HG03097 (cell line): ENCODE results near the gene ANKRD1.

Source experiments
- ATAC-seq: cut with Tn5 transposase; IDR thresholded peaks from one replicate; pipeline ENCODE4 v1.9.1; 2021; ENCODE audit not compliant: unreplicated experiment, low FRiP score

Gene ANKRD1

GRCh38 chr10:90936276-90936659 is 15.4 kb upstream of the ANKRD1 start:
- no peak for ATAC-seq

- ATAC-seq: no peak
Measured at GRCh38 chr10:90935581-90936275, 14.8 kb upstream of the ANKRD1 start.

- no peak for ATAC-seq
Measured at GRCh38 chr10:90930971-90931871, 10.3 kb upstream of the ANKRD1 start.

GRCh38 chr10:90930070-90930837 is 9.4 kb upstream of the ANKRD1 start:
- ATAC-seq: no peak

GRCh38 chr10:90929179-90929578 is 8.3 kb upstream of the ANKRD1 start:
- ATAC-seq: no peak

GRCh38 chr10:90927293-90927692 is 6.4 kb upstream of the ANKRD1 start:
- ATAC-seq: no peak

GRCh38 chr10:90925079-90926029 is 4.5 kb upstream of the ANKRD1 start:
- no peak for ATAC-seq

- ATAC-seq: no peak
Measured at GRCh38 chr10:90924552-90924951, 3.7 kb upstream of the ANKRD1 start.

DNA sequence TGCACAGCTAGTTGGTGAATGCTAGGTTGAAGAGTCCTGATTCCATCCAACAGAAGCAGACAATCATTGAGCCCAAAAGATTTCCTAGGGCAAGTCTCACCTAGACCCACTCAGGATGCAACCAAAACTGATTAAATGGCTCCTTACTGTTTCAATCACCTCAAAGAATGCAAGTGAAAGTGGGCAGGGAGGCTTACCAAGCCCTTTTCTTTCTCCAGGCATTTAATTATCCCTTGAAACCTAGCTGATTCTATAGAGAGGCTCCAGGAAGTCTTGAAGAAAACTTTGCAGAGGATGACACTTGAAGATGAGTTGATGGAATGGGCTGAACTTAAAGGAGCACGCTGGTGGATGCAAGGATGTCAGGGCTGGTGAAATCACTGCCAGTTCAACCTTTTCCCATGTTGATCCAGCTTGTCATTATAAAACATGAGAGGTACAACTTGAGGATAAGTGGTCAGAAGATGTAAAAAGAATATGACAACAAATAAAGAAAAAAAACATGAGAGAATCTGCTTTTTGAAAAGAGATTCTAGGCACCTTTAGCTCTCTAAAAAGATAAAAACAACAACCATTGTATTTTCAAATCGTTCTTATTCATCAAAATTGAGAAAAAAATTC is 2.3 kb upstream of the ANKRD1 start:
- ATAC-seq: no peak

DNA sequence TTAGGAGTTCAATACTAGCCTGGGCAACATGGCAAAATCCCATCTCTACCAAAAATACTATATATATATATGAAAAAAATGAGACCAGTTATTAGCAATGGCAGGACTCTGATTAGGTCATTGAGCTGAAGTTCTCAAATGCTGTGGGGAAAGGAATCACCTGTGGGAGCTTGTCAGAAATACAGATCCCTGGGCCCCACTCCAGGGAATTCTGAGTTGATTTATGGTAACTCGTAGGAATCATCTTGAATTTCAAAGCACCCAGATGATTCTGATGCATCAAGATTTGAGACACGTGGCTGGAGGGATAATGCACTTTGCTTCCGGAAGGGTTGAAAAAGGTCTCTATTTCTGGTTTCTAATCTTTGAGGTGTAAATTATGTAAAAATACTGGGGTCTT is 1.0 kb upstream of the ANKRD1 start:
- ATAC-seq: no peak

DNA sequence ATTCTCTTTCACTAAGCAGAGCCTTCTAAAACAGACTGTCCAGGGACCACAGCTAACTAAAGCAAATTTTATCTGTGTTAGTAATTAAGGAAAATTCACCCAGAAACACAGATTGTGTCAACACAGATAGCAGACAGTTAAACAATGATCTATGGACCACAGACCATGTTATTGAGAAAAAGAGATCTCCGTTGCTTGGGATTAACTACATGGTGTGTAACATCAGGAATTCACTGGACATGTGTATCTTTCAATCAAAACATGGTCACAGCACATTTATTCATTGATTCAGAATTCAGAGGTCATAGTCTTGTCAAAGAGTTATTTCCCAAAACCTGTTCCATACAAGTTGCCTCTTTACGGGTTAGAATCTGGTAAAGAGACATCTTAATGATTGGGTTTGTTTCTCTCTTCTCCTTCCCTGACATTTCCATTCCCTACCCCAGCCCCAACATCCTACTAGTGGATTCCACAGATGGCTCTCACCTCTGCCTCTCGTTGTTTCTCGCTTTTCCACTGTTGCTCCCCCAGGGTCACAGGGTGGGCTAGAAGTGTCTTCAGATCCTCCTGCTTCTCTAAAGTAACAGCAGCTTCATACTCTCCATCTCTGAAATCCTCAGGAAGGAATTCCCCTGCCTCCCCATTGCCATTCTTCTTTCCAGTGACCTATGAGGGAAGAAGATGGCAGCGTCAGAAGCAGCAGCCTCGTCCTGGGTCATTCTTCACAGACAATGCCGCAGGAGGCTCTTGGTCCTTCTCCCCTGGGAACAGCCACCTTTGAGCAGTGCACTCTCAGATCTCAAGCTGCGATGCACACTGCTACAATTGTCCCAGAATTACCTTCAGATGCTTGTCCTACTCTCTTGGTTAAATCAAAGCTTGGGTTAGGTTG is 958 bp downstream of the ANKRD1 start:
- no peak for ATAC-seq

- no peak for ATAC-seq
Measured at GRCh38 chr10:90917968-90918318, 2.9 kb downstream of the ANKRD1 start.

DNA sequence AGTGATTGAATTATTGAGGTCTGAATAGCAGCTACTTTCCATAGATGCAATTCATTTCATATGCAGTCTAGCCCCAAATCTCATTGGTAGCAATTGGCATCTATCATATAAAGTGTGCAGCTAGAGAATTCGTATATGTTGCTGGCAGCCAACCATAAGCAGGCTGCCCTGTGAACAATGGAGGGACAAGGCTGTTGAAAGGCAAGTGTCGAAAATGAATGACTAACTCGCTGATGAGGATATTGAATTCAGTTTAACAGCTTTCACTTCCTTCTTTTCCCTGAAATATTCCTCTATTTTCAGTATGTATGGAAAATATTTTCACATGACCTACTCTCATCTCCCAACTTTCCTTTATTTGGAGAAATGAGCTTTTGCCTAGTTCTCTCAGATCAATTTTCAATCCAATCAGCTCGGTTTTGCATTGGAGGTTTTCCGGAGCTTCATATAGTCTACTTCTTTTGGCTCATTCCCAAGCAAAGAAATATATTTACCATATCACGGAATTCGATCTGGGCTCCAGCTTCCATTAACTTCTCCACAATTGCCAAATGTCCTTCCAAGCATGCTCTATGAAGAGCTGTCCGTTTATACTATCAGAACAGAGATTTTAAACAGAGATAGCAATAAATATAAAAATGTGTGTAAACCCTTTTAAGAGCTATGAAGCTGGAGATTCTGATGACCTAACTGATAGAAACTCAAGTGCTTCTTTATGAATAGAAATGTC is 3.5 kb downstream of the ANKRD1 start:
- no peak for ATAC-seq

DNA sequence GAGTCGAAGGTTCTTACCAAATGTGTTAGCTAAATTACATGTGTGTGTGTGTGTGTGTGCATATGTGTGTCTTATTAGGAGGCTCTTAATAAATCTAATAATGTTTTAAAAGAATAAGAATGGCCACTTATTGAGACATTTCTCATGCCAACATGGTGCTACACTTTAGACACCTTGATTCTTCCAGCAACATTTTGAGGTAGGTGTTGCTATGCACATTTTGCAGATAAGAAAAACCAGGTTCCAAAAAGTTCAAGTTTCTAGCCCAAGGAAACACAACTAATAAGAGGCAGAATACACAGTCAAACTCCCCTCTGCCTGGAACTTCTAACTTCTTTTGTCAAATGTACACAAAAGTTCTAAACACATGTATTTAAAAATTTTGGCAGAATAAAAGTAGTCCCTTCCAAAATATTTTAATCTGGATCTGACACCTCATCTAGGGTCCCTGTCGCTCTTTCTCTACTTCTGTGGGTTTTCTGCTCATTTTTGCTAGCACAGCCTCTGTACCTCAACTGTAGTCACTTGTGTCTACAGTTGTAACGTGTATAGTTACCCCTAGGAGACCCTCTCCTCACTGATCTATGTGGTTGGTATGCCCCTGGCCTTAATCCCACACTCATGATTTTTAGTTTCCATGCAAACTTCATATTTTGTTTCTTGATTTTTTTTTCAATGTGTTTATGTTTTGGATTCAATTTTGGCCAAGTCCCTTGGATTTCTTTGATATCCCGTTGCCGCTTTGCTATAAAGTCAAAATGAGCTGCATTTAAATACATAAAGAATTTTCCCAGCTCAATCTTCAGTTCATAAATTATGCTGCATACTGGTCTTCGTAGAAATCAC is 4.3 kb downstream of the ANKRD1 start:
- no peak for ATAC-seq

DNA sequence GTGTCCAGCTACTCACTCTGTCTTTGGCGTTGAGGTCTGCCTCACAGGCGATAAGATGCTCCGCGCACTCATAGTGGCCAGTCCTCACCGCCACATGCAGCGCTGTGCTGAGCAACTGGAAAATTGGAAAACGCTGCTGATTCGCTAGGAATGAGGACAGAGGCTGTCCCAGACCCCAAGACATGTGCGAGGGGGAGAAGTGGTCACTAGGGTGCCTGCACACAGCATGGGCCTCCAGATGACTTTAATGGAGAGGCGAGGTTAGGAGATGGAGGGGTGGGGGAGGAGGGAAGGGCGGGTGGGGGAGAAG is 5.2 kb downstream of the ANKRD1 start:
- ATAC-seq: no peak

- ATAC-seq: no peak
Measured at GRCh38 chr10:90914992-90915765, 5.7 kb downstream of the ANKRD1 start.
